MCF 10A (cell line): Measurements from ENCODE around the gene CERT1. TPM values are rescaled to one million over a fixed set of nuclear protein-coding genes. Genes with fewer than 3 reads are reported as not detected.

Source experiments
- BruUV-seq: library from RNA; stranded (reverse); fragments of 400-500 nt; replicated peaks from 2 replicates; lab custom pipeline; 2021; lab: Mats Ljungman, UMichigan
- CTCF ChIA-PET: fragments of 300-600 bp; sonication (Branson Sonifier 250); formaldehyde crosslinking; extraction: SDS; loops from one replicate; lab custom pipeline; 2021; ENCODE audit warnings: antibody characterized with exemption, inconsistent platforms; lab: Yijun Ruan, JAX
- POLR2A ChIA-PET: fragments of 300-600, 350-650 bp; sonication (Branson Sonifier 250); formaldehyde crosslinking; extraction: SDS; loops from one replicate; lab custom pipeline; 2020; ENCODE audit warnings: antibody characterized with exemption, inconsistent platforms; lab: Yijun Ruan, JAX
- DNase-seq: peaks from one replicate; pipeline ENCODE4 v3.0.0-alpha.2; 2018; ENCODE audit not compliant: unreplicated experiment
- H3K27ac Mint-ChIP-seq: one replicate; pipeline ENCODE4 v1.8.0; 2022; ENCODE audit warnings: mild to moderate bottlenecking, low read depth, mixed read lengths; ENCODE audit not compliant: unreplicated experiment
- H3K27me3 Mint-ChIP-seq: one replicate; pipeline ENCODE4 v1.8.0; 2022; ENCODE audit warnings: mixed read lengths; ENCODE audit not compliant: insufficient read depth, unreplicated experiment
- H3K36me3 Mint-ChIP-seq: one replicate; pipeline ENCODE4 v1.8.0; 2022; ENCODE audit warnings: mild to moderate bottlenecking, moderate library complexity, mixed read lengths; ENCODE audit not compliant: insufficient read depth, unreplicated experiment
- H3K4me1 Mint-ChIP-seq: one replicate; pipeline ENCODE4 v1.8.0; 2022; ENCODE audit warnings: mixed read lengths; ENCODE audit not compliant: insufficient read depth, unreplicated experiment
- H3K4me3 Mint-ChIP-seq: one replicate; pipeline ENCODE4 v1.8.0; 2022; ENCODE audit warnings: mild to moderate bottlenecking, moderate library complexity, mixed read lengths; ENCODE audit not compliant: unreplicated experiment
- H3K9me3 Mint-ChIP-seq: one replicate; pipeline ENCODE4 v1.8.0; 2022; ENCODE audit warnings: mixed read lengths; ENCODE audit not compliant: unreplicated experiment
- CTCF ChIP-seq: fragments of 200-600 bp; IDR thresholded peaks from one replicate; pipeline ENCODE4 v1.8.0; 2022; ENCODE audit warnings: antibody characterized with exemption, mild to moderate bottlenecking; ENCODE audit not compliant: unreplicated experiment
- intact Hi-C: fragments of 100-400 bp; cut with micrococcal nuclease; formaldehyde crosslinking; loops from 2 replicates; pipeline ENCODE4 v1.14.1; 2022
- total RNA-seq: library from RNA; stranded (reverse); gene quantifications from 2 replicates; pipeline ENCODE4 v1.2.3, GENCODE V29; 2022

CERT1 gene
- total RNA-seq, 1 experiment from 2014 or later, result 19.6 TPM

GRCh38 chr5:75484605-75485004 lies 26.8 kb downstream of the CERT1 start:
- Mint-ChIP-seq H3K27ac (no peak overlapping the region), H3K36me3 (peaks cover 12% of the 10 kb centered on the region), H3K9me3 (peaks cover 37% of the 10 kb centered on the region)

DNA sequence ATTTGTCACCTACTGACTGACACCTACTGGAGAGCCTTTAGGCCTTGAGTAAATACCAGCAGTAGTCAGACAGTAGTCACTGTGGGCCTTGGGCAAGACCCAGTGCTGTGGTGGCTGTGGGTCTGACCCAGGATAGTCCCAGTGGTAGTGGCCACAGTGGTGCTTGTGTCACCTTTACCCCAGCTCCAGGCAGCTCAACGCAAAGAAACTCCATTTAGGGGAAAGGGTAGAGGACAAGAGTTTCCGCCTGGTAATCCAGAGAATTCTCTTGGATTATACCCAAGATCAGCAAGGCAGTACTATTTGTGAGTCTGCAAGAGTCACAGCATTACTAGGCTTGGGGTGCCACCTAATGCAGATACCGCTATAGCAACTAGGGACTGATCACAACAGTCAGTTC lies 28.9 kb downstream of the CERT1 start:
- Mint-ChIP-seq H3K4me3 (no peak overlapping the region), H3K27me3 (no peaks in the 10 kb centered on the region), H3K36me3 (peaks cover 12% of the 10 kb centered on the region), H3K4me1 (no peaks in the 10 kb centered on the region), H3K9me3 (peaks cover 27% of the 10 kb centered on the region), H3K27ac (no peak overlapping the region)
- TF ChIP-seq CTCF, result no peak
- no TSS peak for BruUV-seq
- no peak for DNase-seq
- ChIA-PET CTCF (no interaction called here), POLR2A (interaction anchor here (1.1 kb wide), 1 partner anchor 29 kb away, joined by 4 read pairs; the partner anchor contains the start of gene POLK)
- intact Hi-C loops, result no loop called here

More at GRCh38 chr5:75484605-75485004, 26.8 kb downstream of the CERT1 start:
- ChIA-PET POLR2A (interaction anchor here (0.6 kb wide), 1 partner anchor 9 kb away, joined by 4 read pairs; no protein-coding TSS in a partner anchor), CTCF (no interaction called here)
- Mint-ChIP-seq H3K27me3 (no peaks in the 10 kb centered on the region), H3K4me3 (no peak overlapping the region), H3K4me1 (no peaks in the 10 kb centered on the region)
- intact Hi-C loops, result no loop called here
- no TSS peak for BruUV-seq
- no peak for DNase-seq
- TF ChIP-seq CTCF, result no peak

GRCh38 chr5:75481024-75481423 lies 30.4 kb downstream of the CERT1 start:
- Mint-ChIP-seq H3K4me1 (no peaks in the 10 kb centered on the region), H3K36me3 (peaks cover 11% of the 10 kb centered on the region), H3K9me3 (peaks cover 15% of the 10 kb centered on the region), H3K27ac (no peak overlapping the region), H3K4me3 (no peak overlapping the region), H3K27me3 (no peaks in the 10 kb centered on the region)
- ChIA-PET CTCF (no interaction called here), POLR2A (interaction anchor here (0.5 kb wide), 1 partner anchor 21 kb away, joined by 3 read pairs; no protein-coding TSS in a partner anchor)
- no peak for TF ChIP-seq CTCF
- intact Hi-C loops, result no loop called here
- no peak for DNase-seq
- BruUV-seq, result no TSS peak

DNA sequence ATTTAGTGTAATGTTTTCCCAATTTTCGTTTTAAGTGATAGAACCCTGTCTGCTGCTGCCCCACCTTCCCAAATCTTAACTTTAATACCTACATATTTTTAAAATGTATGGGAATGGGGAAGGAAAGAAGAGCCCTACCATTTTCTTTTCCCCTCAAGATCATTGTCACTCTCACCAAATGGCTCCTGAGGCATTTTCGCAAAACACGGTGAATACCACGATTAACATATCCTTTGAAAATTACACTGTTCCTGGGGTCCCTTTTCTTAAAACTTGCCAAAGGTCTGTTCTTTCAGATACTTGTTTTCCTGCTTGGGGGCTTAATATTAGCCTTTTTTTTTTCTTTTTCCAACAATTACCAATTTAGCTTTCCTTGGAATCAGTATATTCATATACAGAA lies 36.1 kb downstream of the CERT1 start:
- ChIA-PET CTCF (no interaction called here), POLR2A (interaction anchor here (0.7 to 1.1 kb wide), 2 partner anchors 35 to 95 kb away, joined by 3 to 6 read pairs; no protein-coding TSS in a partner anchor)
- intact Hi-C loops, result no loop called here
- no peaks in the 10 kb centered on the region for H3K4me1 Mint-ChIP-seq
- no TSS peak for BruUV-seq
- no peak overlapping the region for H3K27ac Mint-ChIP-seq
- H3K4me3 Mint-ChIP-seq, result no peak overlapping the region
- no peaks in the 10 kb centered on the region for H3K9me3 Mint-ChIP-seq
- H3K36me3 Mint-ChIP-seq, result peaks cover 6% of the 10 kb centered on the region
- no peak for TF ChIP-seq CTCF
- H3K27me3 Mint-ChIP-seq, result no peaks in the 10 kb centered on the region
- no peak for DNase-seq
